GM11168 (cell line): Measurements from ENCODE around the gene BEX1.
"Not testable (repeated sequence)": the region's sequence is repeated elsewhere in the genome, so short reads cannot be mapped to it uniquely, and the experiment has no call there.

Experiments used
- in situ Hi-C: fragments of 300-500 bp; cut with MboI; formaldehyde crosslinking; loops from one replicate; pipeline ENCODE4 v1.12.0; 2022; ENCODE audit warnings: low sequenced_read_pairs; ENCODE audit not compliant: unreplicated experiment

The BEX1 gene

GRCh38 chrX:103063918-103064434 is at the start of gene BEX1:
BEX1 (minus strand) TSS chrX:103064171; CDS start chrX:103063274, 897 bp downstream.
- in situ Hi-C loops = no loop called here

- in situ Hi-C loops = not testable (repeated sequence)
Measured at GRCh38 chrX:103109497-103109896, 45.5 kb upstream of the BEX1 start.

GRCh38 chrX:103107836-103108235 is 43.9 kb upstream of the BEX1 start:
- in situ Hi-C loops = no loop called here

GRCh38 chrX:103107227-103107737 is 43.3 kb upstream of the BEX1 start:
- in situ Hi-C loops = not testable (repeated sequence)

GRCh38 chrX:103104370-103104769 is 40.4 kb upstream of the BEX1 start:
- in situ Hi-C loops = not testable (repeated sequence)

- in situ Hi-C loops = not testable (repeated sequence)
Measured at GRCh38 chrX:103103866-103104265, 39.9 kb upstream of the BEX1 start.

GRCh38 chrX:103101299-103102042 is 37.5 kb upstream of the BEX1 start:
- in situ Hi-C loops = no loop called here

GRCh38 chrX:103100484-103100883 is 36.5 kb upstream of the BEX1 start:
- in situ Hi-C loops = no loop called here

GRCh38 chrX:103099691-103100090 is 35.7 kb upstream of the BEX1 start:
- in situ Hi-C loops = no loop called here

- in situ Hi-C loops = no loop called here
Measured at GRCh38 chrX:103098488-103098887, 34.5 kb upstream of the BEX1 start.

GRCh38 chrX:103092942-103093341 is 29.0 kb upstream of the BEX1 start, which contains the start of gene NXF3:
NXF3 (minus strand) TSS chrX:103093143; CDS start chrX:103093023, 120 bp downstream.
- in situ Hi-C loops = no loop called here

- in situ Hi-C loops = no loop called here
Measured at GRCh38 chrX:103081051-103081450, 17.1 kb upstream of the BEX1 start.

- in situ Hi-C loops = no loop called here
Measured at GRCh38 chrX:103073467-103073866, 9.5 kb upstream of the BEX1 start.

- in situ Hi-C loops = no loop called here
Measured at GRCh38 chrX:103066606-103067005, 2.6 kb upstream of the BEX1 start.

- in situ Hi-C loops = no loop called here
Measured at GRCh38 chrX:103063191-103063845, 653 bp downstream of the BEX1 start.

- in situ Hi-C loops = no loop called here
Measured at GRCh38 chrX:103061486-103061885, 2.5 kb downstream of the BEX1 start.

GRCh38 chrX:103056902-103057301 is 7.1 kb downstream of the BEX1 start:
- in situ Hi-C loops = no loop called here

- in situ Hi-C loops = no loop called here
Measured at GRCh38 chrX:103052625-103053024, 11.3 kb downstream of the BEX1 start.

- in situ Hi-C loops = no loop called here
Measured at GRCh38 chrX:103051260-103051789, 12.6 kb downstream of the BEX1 start.

GRCh38 chrX:103033371-103033770 is 30.6 kb downstream of the BEX1 start:
- in situ Hi-C loops = not testable (repeated sequence)

- in situ Hi-C loops = no loop called here
Measured at GRCh38 chrX:103017542-103017941, 46.4 kb downstream of the BEX1 start.
